Gastroesophageal sphincter (tissue), 4 donors: ENCODE measurements around the gene MOG. TPM values are rescaled to one million over a fixed set of nuclear protein-coding genes. Genes with fewer than 3 reads are reported as not detected.

Experiments used
- ATAC-seq: fragments of 150-250 bp; one replicate; pipeline ENCODE4 v1.9.1; 2016; ENCODE audit warnings: mild to moderate bottlenecking, moderate library complexity
- H3K27ac ChIP-seq, 4 donors: fragments of 200-600 bp; sonication (generic) in 3 of 4; 1 replicate in 3 of 4; 2 replicates in 1 of 4; pipeline ENCODE4 v1.5.1; 2016 to 2019
- H3K27me3 ChIP-seq: fragments of 200-600 bp; sonication (generic); one replicate; pipeline ENCODE4 v1.5.1; 2019
- H3K36me3 ChIP-seq, 2 donors: fragments of 200-600 bp; sonication (generic); one replicate each; pipeline ENCODE4 v1.5.1; 2019; ENCODE audit warnings: control low read depth in 1 of 2
- H3K4me1 ChIP-seq, 3 donors: fragments of 200-600 bp; sonication (generic); 1 replicate in 2 of 3; 2 replicates in 1 of 3; pipeline ENCODE4 v1.5.1; 2016 to 2019; ENCODE audit warnings: control low read depth in 2 of 3
- H3K4me3 ChIP-seq, 2 donors: fragments of 200-600 bp; sonication (generic); one replicate each; pipeline ENCODE4 v1.5.1; 2019; ENCODE audit warnings: mild to moderate bottlenecking in 1 of 2, moderate library complexity in 1 of 2
- H3K9me3 ChIP-seq, 3 donors: fragments of 200-600 bp; sonication (generic); one replicate each; pipeline ENCODE4 v1.5.1; 2017 to 2019; ENCODE audit warnings: control low read depth in 2 of 3
- CTCF ChIP-seq, 4 experiments: fragments of 200-600 bp in 2 of 4; fragments of 450-650 bp in 2 of 4; sonication (generic) in 1 of 4; IDR thresholded peaks; one replicate each; pipeline ENCODE4 v1.5.1; 2017 to 2019; ENCODE audit warnings: antibody characterized with exemption in 4 of 4, mild to moderate bottlenecking in 2 of 4, moderate library complexity in 2 of 4
- EP300 ChIP-seq: sonication (generic); formaldehyde crosslinking; IDR thresholded peaks from one replicate; pipeline ENCODE4 v1.6.1; 2017; ENCODE audit warnings: antibody characterized with exemption, mild to moderate bottlenecking
- POLR2A ChIP-seq, 2 donors: fragments of 450-650 bp; IDR thresholded peaks; one replicate each; pipeline ENCODE4 v1.6.1; 2017; ENCODE audit warnings: antibody characterized with exemption in 2 of 2, mild to moderate bottlenecking in 2 of 2, moderate library complexity in 1 of 2
- POLR2AphosphoS5 ChIP-seq: sonication (generic); formaldehyde crosslinking; IDR thresholded peaks from one replicate; pipeline ENCODE4 v1.6.1; 2017; ENCODE audit warnings: antibody characterized with exemption
- WGBS, 2 donors: methylation state at CpG; one replicate each; pipeline ENCODE4 v1.1.5; 2018; ENCODE audit warnings: low coverage in 1 of 2; 5-methylcytosine and 5-hydroxymethylcytosine counted together
- total RNA-seq, 4 donors: library from RNA; depleted of rRNA; stranded (reverse); fragments of >200 nt; gene quantifications; one replicate each; pipeline ENCODE4 v1.1.0, GENCODE V29; 2016

MOG gene
- total RNA-seq, 4 donors from 2014 or later: not detected

- ATAC-seq: no peak
- WGBS, 2 donors: 87 to 93% methylated on average over 6 to 8 of the region's 8 CpGs
- no peak for TF ChIP-seq POLR2A (IDR thresholded peaks at IDR 0.05)
- no peak for TF ChIP-seq EP300
- TF ChIP-seq POLR2AphosphoS5: no peak
- TF ChIP-seq CTCF (IDR thresholded peaks at IDR 0.05): no peak
- peaks cover 12% of the 10 kb centered on the region for H3K27me3 ChIP-seq
- no peaks in the 10 kb centered on the region for H3K36me3 ChIP-seq
- H3K9me3 ChIP-seq: no peaks in the 10 kb centered on the region
- no peak overlapping the region for H3K4me3 ChIP-seq
- H3K4me1 ChIP-seq: no peaks in the 10 kb centered on the region
- no peak overlapping the region for H3K27ac ChIP-seq
Measured at GRCh38 chr6:29681811-29682210, 24.9 kb downstream of the MOG start.

GRCh38 chr6:29685718-29686326, 28.9 kb downstream of the MOG start:
- peak in 2 of 4 experiments; percentile 33 to 39 for TF ChIP-seq CTCF (IDR thresholded peaks at IDR 0.05)
- TF ChIP-seq POLR2AphosphoS5: no peak
- no peak for ATAC-seq
- WGBS, 2 donors: 48 to 96% methylated on average over 3 to 14 of the region's 15 CpGs

GRCh38 chr6:29694637-29695036, 37.7 kb downstream of the MOG start:
- no peaks in the 10 kb centered on the region for H3K36me3 ChIP-seq
- TF ChIP-seq POLR2A (IDR thresholded peaks at IDR 0.05) (no peak), CTCF (IDR thresholded peaks at IDR 0.05) (no peak), POLR2AphosphoS5 (no peak), EP300 (no peak)
- no peak overlapping the region for H3K4me3 ChIP-seq
- peaks cover 0 to 5% (median 0%) of the 10 kb centered on the region in 3 donors for H3K9me3 ChIP-seq
- no peaks in the 10 kb centered on the region for H3K4me1 ChIP-seq
- H3K27ac ChIP-seq: no peak overlapping the region
- ATAC-seq: no peak
- 83 to 100% methylated on average over 1 of the region's 3 CpGs for WGBS, 2 donors
- no peaks in the 10 kb centered on the region for H3K27me3 ChIP-seq

More at GRCh38 chr6:29685718-29686326, 28.9 kb downstream of the MOG start:
- Histone ChIP-seq H3K4me1 (no peaks in the 10 kb centered on the region), H3K27me3 (peaks cover 3% of the 10 kb centered on the region), H3K36me3 (no peaks in the 10 kb centered on the region), H3K4me3 (no peak overlapping the region), H3K9me3 (no peaks in the 10 kb centered on the region), H3K27ac (no peak overlapping the region)

- WGBS, 2 donors: 72 to 75% methylated on average over 4 to 6 of the region's 10 CpGs
- no peak for TF ChIP-seq POLR2AphosphoS5
- no peak for TF ChIP-seq EP300
- no peak for TF ChIP-seq POLR2A (IDR thresholded peaks at IDR 0.05)
- peak; percentile 8 to 39 (median 16) for TF ChIP-seq CTCF (IDR thresholded peaks at IDR 0.05)
- no peak for ATAC-seq
Measured at GRCh38 chr6:29696147-29697125, 39.5 kb downstream of the MOG start.

More at GRCh38 chr6:29696147-29697125, 39.5 kb downstream of the MOG start:
- Histone ChIP-seq H3K4me1 (no peaks in the 10 kb centered on the region), H3K27ac (no peak overlapping the region), H3K9me3 (peaks cover 0 to 5% (median 0%) of the 10 kb centered on the region in 3 donors), H3K27me3 (no peaks in the 10 kb centered on the region), H3K4me3 (no peak overlapping the region), H3K36me3 (no peaks in the 10 kb centered on the region)
